ENCODE data around the gene APOA4.

The APOA4 gene

GRCh38 chr11:116772443-116773202 lies 50.5 kb downstream of the APOA4 start, which contains the start of gene BUD13 (continued):
- TF ChIP-seq ZBTB10 (tag by site-specific recombination; IDR thresholded peaks at IDR 0.05) (0 out of 2 replicates have a peak, but pooled peaks have one; percentile 25), YY2 (tag by site-specific recombination; IDR thresholded peaks at IDR 0.05) (peak; percentile 91), PRDM6 (tag by site-specific recombination; IDR thresholded peaks at IDR 0.05) (no peak), ZNF610 (tag by site-specific recombination; IDR thresholded peaks at IDR 0.05; ENCODE audit: borderline replicate concordance) (no peak), ZNF660 (tag by site-specific recombination; IDR thresholded peaks at IDR 0.05) (peak; percentile 35; the same call in 1 of the 2 replicates), ZNF664 (tag by site-specific recombination; IDR thresholded peaks at IDR 0.05) (no peak), ZNF530 (tag by site-specific recombination; IDR thresholded peaks at IDR 0.05; ENCODE audit: low read depth) (no peak), ZNF704 (tag by site-specific recombination; IDR thresholded peaks at IDR 0.05) (no peak), ZNF433 (tag by site-specific recombination; IDR thresholded peaks at IDR 0.05; ENCODE audit: low read depth) (no peak), GLIS2 (tag by site-specific recombination; IDR thresholded peaks at IDR 0.05) (peak; percentile 67), KLF1 (tag by site-specific recombination; IDR thresholded peaks at IDR 0.05) (peak; percentile 70; the same call in 1 of the 2 replicates), ZNF514 (tag by site-specific recombination; IDR thresholded peaks at IDR 0.05) (no peak), KLF9 (tag by site-specific recombination; IDR thresholded peaks at IDR 0.05; ENCODE audit: low read depth) (peak; percentile 69), SP3 (tag by site-specific recombination; IDR thresholded peaks at IDR 0.05) (peak; percentile 89), ZNF544 (tag by site-specific recombination; IDR thresholded peaks at IDR 0.05) (no peak), ZNF112 (tag by site-specific recombination; IDR thresholded peaks at IDR 0.05) (no peak), ZBTB48 (tag by site-specific recombination; IDR thresholded peaks at IDR 0.05) (0 out of 2 replicates have a peak, but pooled peaks have one; percentile 39), ZNF837 (tag by site-specific recombination; IDR thresholded peaks at IDR 0.05) (no peak), ZNF677 (tag by site-specific recombination; IDR thresholded peaks at IDR 0.05) (no peak), INSM2 (tag by site-specific recombination; IDR thresholded peaks at IDR 0.05) (peak; percentile 63), ZXDB (tag by site-specific recombination; IDR thresholded peaks at IDR 0.05) (peak; percentile 92), ZNF560 (tag by site-specific recombination; IDR thresholded peaks at IDR 0.05; ENCODE audit: borderline replicate concordance) (no peak), ZNF768 (tag by site-specific recombination; IDR thresholded peaks at IDR 0.05) (no peak), GLI2 (tag by site-specific recombination; IDR thresholded peaks at IDR 0.05; ENCODE audit: borderline replicate concordance, low read depth) (no peak)
- TF ChIP-seq, protein P1, sequence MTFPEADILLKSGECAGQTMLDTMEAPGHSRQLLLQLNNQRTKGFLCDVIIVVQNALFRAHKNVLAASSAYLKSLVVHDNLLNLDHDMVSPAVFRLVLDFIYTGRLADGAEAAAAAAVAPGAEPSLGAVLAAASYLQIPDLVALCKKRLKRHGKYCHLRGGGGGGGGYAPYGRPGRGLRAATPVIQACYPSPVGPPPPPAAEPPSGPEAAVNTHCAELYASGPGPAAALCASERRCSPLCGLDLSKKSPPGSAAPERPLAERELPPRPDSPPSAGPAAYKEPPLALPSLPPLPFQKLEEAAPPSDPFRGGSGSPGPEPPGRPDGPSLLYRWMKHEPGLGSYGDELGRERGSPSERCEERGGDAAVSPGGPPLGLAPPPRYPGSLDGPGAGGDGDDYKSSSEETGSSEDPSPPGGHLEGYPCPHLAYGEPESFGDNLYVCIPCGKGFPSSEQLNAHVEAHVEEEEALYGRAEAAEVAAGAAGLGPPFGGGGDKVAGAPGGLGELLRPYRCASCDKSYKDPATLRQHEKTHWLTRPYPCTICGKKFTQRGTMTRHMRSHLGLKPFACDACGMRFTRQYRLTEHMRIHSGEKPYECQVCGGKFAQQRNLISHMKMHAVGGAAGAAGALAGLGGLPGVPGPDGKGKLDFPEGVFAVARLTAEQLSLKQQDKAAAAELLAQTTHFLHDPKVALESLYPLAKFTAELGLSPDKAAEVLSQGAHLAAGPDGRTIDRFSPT (tag by site-specific recombination; IDR thresholded peaks at IDR 0.05), result peak; percentile 94
- TF ChIP-seq, protein P2, sequence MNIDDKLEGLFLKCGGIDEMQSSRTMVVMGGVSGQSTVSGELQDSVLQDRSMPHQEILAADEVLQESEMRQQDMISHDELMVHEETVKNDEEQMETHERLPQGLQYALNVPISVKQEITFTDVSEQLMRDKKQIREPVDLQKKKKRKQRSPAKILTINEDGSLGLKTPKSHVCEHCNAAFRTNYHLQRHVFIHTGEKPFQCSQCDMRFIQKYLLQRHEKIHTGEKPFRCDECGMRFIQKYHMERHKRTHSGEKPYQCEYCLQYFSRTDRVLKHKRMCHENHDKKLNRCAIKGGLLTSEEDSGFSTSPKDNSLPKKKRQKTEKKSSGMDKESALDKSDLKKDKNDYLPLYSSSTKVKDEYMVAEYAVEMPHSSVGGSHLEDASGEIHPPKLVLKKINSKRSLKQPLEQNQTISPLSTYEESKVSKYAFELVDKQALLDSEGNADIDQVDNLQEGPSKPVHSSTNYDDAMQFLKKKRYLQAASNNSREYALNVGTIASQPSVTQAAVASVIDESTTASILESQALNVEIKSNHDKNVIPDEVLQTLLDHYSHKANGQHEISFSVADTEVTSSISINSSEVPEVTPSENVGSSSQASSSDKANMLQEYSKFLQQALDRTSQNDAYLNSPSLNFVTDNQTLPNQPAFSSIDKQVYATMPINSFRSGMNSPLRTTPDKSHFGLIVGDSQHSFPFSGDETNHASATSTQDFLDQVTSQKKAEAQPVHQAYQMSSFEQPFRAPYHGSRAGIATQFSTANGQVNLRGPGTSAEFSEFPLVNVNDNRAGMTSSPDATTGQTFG (tag by site-specific recombination; IDR thresholded peaks at IDR 0.05; ENCODE audit: borderline replicate concordance), result no peak
